WTC11 (cell line): ENCODE results near the gene DOK5.

Source experiments
- ATF3 ChIP-seq: sonication (generic); formaldehyde crosslinking; conservative IDR thresholded peaks from 2 replicates; pipeline ENCODE4 v1.8.1; 2022; ENCODE audit warnings: mild to moderate bottlenecking, missing genetic modification reagents
- CREB1 ChIP-seq: sonication (generic); formaldehyde crosslinking; IDR thresholded peaks from 2 replicates; pipeline ENCODE4 v1.8.0; 2023; ENCODE audit warnings: mild to moderate bottlenecking, missing genetic modification reagents
- ELF4 ChIP-seq: sonication (generic); formaldehyde crosslinking; IDR thresholded peaks from 2 replicates; pipeline ENCODE4 v1.8.1; 2022; ENCODE audit warnings: low read depth, mild to moderate bottlenecking, moderate library complexity, missing genetic modification reagents
- MYBL2 ChIP-seq: sonication (generic); formaldehyde crosslinking; IDR thresholded peaks from 2 replicates; pipeline ENCODE4 v1.8.1; 2023; ENCODE audit warnings: mild to moderate bottlenecking, moderate library complexity, missing genetic modification reagents
- NFE2L1 ChIP-seq: sonication (generic); formaldehyde crosslinking; IDR thresholded peaks from 2 replicates; pipeline ENCODE4 v1.8.1; 2023; ENCODE audit warnings: missing genetic modification reagents
- NR1H2 ChIP-seq: sonication (generic); formaldehyde crosslinking; IDR thresholded peaks from 2 replicates; pipeline ENCODE4 v1.9.0; 2021; ENCODE audit warnings: mild to moderate bottlenecking, moderate library complexity, missing genetic modification reagents
- NR2C2 ChIP-seq: sonication (generic); formaldehyde crosslinking; IDR thresholded peaks from 2 replicates; pipeline ENCODE4 v1.8.0; 2022; ENCODE audit warnings: mild to moderate bottlenecking, missing genetic modification reagents
- SMAD3 ChIP-seq: sonication (generic); formaldehyde crosslinking; IDR thresholded peaks from 2 replicates; pipeline ENCODE4 v1.8.0; 2022; ENCODE audit warnings: missing genetic modification reagents, mild to moderate bottlenecking, borderline replicate concordance
- TP53 ChIP-seq: sonication (generic); formaldehyde crosslinking; IDR thresholded peaks from 2 replicates; pipeline ENCODE4 v1.8.1; 2023; ENCODE audit warnings: mild to moderate bottlenecking, missing genetic modification reagents
- ZNF281 ChIP-seq: sonication (generic); formaldehyde crosslinking; IDR thresholded peaks from 2 replicates; pipeline ENCODE4 v1.8.0; 2023; ENCODE audit warnings: mild to moderate bottlenecking, missing genetic modification reagents
- TF ChIP-seq, protein P1 (sequence below): fragments of 200-600 bp; IDR thresholded peaks from 2 replicates; pipeline ENCODE4 v1.8.0; 2022; ENCODE audit warnings: antibody characterized with exemption
- TF ChIP-seq, protein P2 (sequence below): sonication (generic); formaldehyde crosslinking; IDR thresholded peaks from 2 replicates; pipeline ENCODE4 v1.8.1; 2023; ENCODE audit warnings: mild to moderate bottlenecking, missing genetic modification reagents, moderate library complexity
- TF ChIP-seq, protein P3 (sequence below): sonication (generic); formaldehyde crosslinking; IDR thresholded peaks from 2 replicates; pipeline ENCODE4 v1.8.0; 2022; ENCODE audit warnings: mild to moderate bottlenecking, missing genetic modification reagents

- TF ChIP-seq, protein P1, sequence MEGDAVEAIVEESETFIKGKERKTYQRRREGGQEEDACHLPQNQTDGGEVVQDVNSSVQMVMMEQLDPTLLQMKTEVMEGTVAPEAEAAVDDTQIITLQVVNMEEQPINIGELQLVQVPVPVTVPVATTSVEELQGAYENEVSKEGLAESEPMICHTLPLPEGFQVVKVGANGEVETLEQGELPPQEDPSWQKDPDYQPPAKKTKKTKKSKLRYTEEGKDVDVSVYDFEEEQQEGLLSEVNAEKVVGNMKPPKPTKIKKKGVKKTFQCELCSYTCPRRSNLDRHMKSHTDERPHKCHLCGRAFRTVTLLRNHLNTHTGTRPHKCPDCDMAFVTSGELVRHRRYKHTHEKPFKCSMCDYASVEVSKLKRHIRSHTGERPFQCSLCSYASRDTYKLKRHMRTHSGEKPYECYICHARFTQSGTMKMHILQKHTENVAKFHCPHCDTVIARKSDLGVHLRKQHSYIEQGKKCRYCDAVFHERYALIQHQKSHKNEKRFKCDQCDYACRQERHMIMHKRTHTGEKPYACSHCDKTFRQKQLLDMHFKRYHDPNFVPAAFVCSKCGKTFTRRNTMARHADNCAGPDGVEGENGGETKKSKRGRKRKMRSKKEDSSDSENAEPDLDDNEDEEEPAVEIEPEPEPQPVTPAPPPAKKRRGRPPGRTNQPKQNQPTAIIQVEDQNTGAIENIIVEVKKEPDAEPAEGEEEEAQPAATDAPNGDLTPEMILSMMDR, result no peak
- TF ChIP-seq ATF3 (CRISPR knock-in tag) (no peak), NFE2L1 (CRISPR knock-in tag) (no peak), TP53 (CRISPR knock-in tag) (no peak), NR1H2 (CRISPR knock-in tag) (no peak), NR2C2 (CRISPR knock-in tag) (no peak), ZNF281 (CRISPR knock-in tag) (no peak), ELF4 (CRISPR knock-in tag) (no peak), SMAD3 (CRISPR knock-in tag) (no peak), MYBL2 (CRISPR knock-in tag) (no peak), CREB1 (no peak)
- TF ChIP-seq, protein P2, sequence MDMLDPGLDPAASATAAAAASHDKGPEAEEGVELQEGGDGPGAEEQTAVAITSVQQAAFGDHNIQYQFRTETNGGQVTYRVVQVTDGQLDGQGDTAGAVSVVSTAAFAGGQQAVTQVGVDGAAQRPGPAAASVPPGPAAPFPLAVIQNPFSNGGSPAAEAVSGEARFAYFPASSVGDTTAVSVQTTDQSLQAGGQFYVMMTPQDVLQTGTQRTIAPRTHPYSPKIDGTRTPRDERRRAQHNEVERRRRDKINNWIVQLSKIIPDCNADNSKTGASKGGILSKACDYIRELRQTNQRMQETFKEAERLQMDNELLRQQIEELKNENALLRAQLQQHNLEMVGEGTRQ (CRISPR knock-in tag), result no peak
- TF ChIP-seq, protein P3, sequence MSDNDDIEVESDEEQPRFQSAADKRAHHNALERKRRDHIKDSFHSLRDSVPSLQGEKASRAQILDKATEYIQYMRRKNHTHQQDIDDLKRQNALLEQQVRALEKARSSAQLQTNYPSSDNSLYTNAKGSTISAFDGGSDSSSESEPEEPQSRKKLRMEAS (CRISPR knock-in tag), result no peak
These were observed 158.3 kb downstream of the DOK5 start for GRCh38 chr20:54633374-54634355.
